GM12878 (cell line): ENCODE measurements around the gene TBC1D10B. TPM values are rescaled to one million over a fixed set of nuclear protein-coding genes. Genes with fewer than 3 reads are reported as not detected.

Source experiments
- ATAC-seq: fragments of 200-7000 bp; cut with Tn5 transposase; 3 replicates; pipeline ENCODE4 v1.9.1; 2020; ENCODE audit warnings: mild to moderate bottlenecking, moderate library complexity
- BruUV-seq: library from RNA; stranded (reverse); fragments of 400-500 nt; replicated peaks from 2 replicates; lab custom pipeline; 2021; lab: Mats Ljungman, UMichigan
- CTCF ChIA-PET: fragments of 300-600 bp; sonication (Branson Sonifier 250); formaldehyde crosslinking; extraction: SDS; loops from one replicate; lab custom pipeline; 2021; ENCODE audit warnings: inconsistent platforms; lab: Yijun Ruan, JAX
- POLR2A ChIA-PET: fragments of 350-600 bp; formaldehyde crosslinking; extraction: SDS; loops from one replicate; lab custom pipeline; 2021; ENCODE audit warnings: inconsistent platforms; lab: Charles Lee
- RAD21 ChIA-PET: fragments of 300-600 bp; sonication (Branson Sonifier 250); formaldehyde crosslinking; loops from one replicate; lab custom pipeline; 2023; ENCODE audit warnings: antibody characterized with exemption; ENCODE audit not compliant: unreplicated experiment; lab: Charles Lee
- SMC1A ChIA-PET: fragments of 300-600 bp; sonication (Branson Sonifier 250); formaldehyde crosslinking; loops from one replicate; lab custom pipeline; 2023; ENCODE audit not compliant: unreplicated experiment, uncharacterized antibody; lab: Charles Lee
- DNase-seq: peaks from one replicate; pipeline ENCODE4 v3.0.0-alpha.2; 2011; ENCODE audit warnings: low read depth, low spot score
- FAIRE-seq: peaks from 3 replicates; lab custom pipeline; 2011; peaks lifted over from hg19 to GRCh38; lab: Jason Lieb, UNC
- H2AFZ ChIP-seq: 2 replicates; pipeline ENCODE4 v1.6.0; 2011; ENCODE audit warnings: low read depth, low read length, control low read depth; ENCODE audit not compliant: control insufficient read depth
- H3K27ac ChIP-seq: 2 replicates; pipeline ENCODE4 v1.5.1; 2011; ENCODE audit warnings: control low read depth; ENCODE audit not compliant: control insufficient read depth, insufficient read depth
- H3K27me3 ChIP-seq, 2 experiments: replicated peaks in 1 of 2; 2 replicates each; pipeline versions ENCODE4 v1.6.0 to v1.6.1; 2011; ENCODE audit warnings: low read length in 1 of 2; ENCODE audit not compliant: control insufficient read depth in 2 of 2, insufficient read depth in 2 of 2
- H3K36me3 ChIP-seq, 2 experiments: 2 replicates each; pipeline ENCODE4 v1.5.1; 2011; ENCODE audit warnings: low read length in 1 of 2; ENCODE audit not compliant: control insufficient read depth in 2 of 2, insufficient read depth in 2 of 2
- H3K4me1 ChIP-seq: 2 replicates; pipeline ENCODE4 v1.6.1; 2011; ENCODE audit warnings: mild to moderate bottlenecking, low read length, moderate library complexity, mixed read lengths; ENCODE audit not compliant: control insufficient read depth, insufficient read depth
- H3K4me2 ChIP-seq: 2 replicates; pipeline ENCODE4 v1.6.0; 2011; ENCODE audit warnings: control low read depth; ENCODE audit not compliant: control insufficient read depth, insufficient read depth
- H3K4me3 ChIP-seq: fragments of 200-600 bp; sonication (generic); 2 replicates; pipeline ENCODE4 v1.5.1; 2016
- H3K79me2 ChIP-seq: 2 replicates; pipeline ENCODE4 v1.6.0; 2011; ENCODE audit warnings: low read length; ENCODE audit not compliant: control insufficient read depth, insufficient read depth
- H3K9ac ChIP-seq: 2 replicates; pipeline ENCODE4 v1.8.0; 2011; ENCODE audit warnings: low read length, control low read depth, mixed read lengths; ENCODE audit not compliant: control insufficient read depth, insufficient read depth
- H3K9me3 ChIP-seq: replicated peaks from 3 replicates; pipeline ENCODE4 v1.5.1; 2011; ENCODE audit warnings: mild to moderate bottlenecking, low read length; ENCODE audit not compliant: control insufficient read depth, insufficient read depth
- H4K20me1 ChIP-seq: 2 replicates; pipeline ENCODE4 v1.6.0; 2011; ENCODE audit not compliant: control insufficient read depth, insufficient read depth
- BHLHE40 ChIP-seq, 2 experiments: fragments of 450-650 bp in 1 of 2; IDR thresholded peaks; 2 replicates each; pipeline ENCODE4 v1.6.1; 2011 to 2017; ENCODE audit warnings: low read depth in 2 of 2, borderline replicate concordance in 1 of 2, improper control_type of control experiment in 1 of 2, low read length in 1 of 2, mild to moderate bottlenecking in 1 of 2
- CUX1 ChIP-seq: IDR thresholded peaks from 2 replicates; pipeline ENCODE4 v1.6.1; 2012; ENCODE audit warnings: improper control_type of control experiment, low read depth, low read length; ENCODE audit not compliant: insufficient replicate concordance
- ESRRA ChIP-seq: IDR thresholded peaks from 2 replicates; pipeline ENCODE4 v1.6.1; 2012; ENCODE audit warnings: mild to moderate bottlenecking, low read length, improper control_type of control experiment
- HSF1 ChIP-seq: fragments of 150-350 bp; IDR thresholded peaks from 2 replicates; pipeline ENCODE4 v1.6.1; 2014; ENCODE audit warnings: mild to moderate bottlenecking, low read depth, low read length
- MTA2 ChIP-seq: fragments of 450-650 bp; IDR thresholded peaks from 2 replicates; pipeline ENCODE4 v1.6.1; 2016; ENCODE audit warnings: low read depth, mild to moderate bottlenecking, moderate library complexity
- NFIC ChIP-seq: IDR thresholded peaks from 2 replicates; pipeline ENCODE4 v1.6.1; 2012; ENCODE audit warnings: low read depth, mild to moderate bottlenecking, inconsistent platforms, low read length, moderate library complexity
- NFXL1 ChIP-seq: fragments of 450-650 bp; IDR thresholded peaks from 2 replicates; pipeline ENCODE4 v1.6.1; 2017; ENCODE audit warnings: antibody characterized with exemption, mild to moderate bottlenecking, borderline replicate concordance
- RELA ChIP-seq: fragments of 450-650 bp; IDR thresholded peaks from 2 replicates; pipeline ENCODE4 v1.8.0; 2014; ENCODE audit warnings: borderline replicate concordance; ENCODE audit not compliant: partially characterized antibody
- SP1 ChIP-seq: IDR thresholded peaks from one replicate; pipeline ENCODE4 v1.6.1; 2011; ENCODE audit warnings: low read depth, low read length
- ZNF207 ChIP-seq: fragments of 450-650 bp; IDR thresholded peaks from 2 replicates; pipeline ENCODE4 v1.6.1; 2014; ENCODE audit warnings: antibody characterized with exemption, mild to moderate bottlenecking, borderline replicate concordance
- ZZZ3 ChIP-seq: IDR thresholded peaks from 2 replicates; pipeline ENCODE4 v1.6.1; 2011; ENCODE audit warnings: low read depth; ENCODE audit not compliant: control insufficient read depth, insufficient read length
- WGBS: methylation state at CpG from one replicate; pipeline ENCODE4 v1.1.6; 2016; ENCODE audit warnings: low lambda C conversion rate; ENCODE audit not compliant: insufficient replicate concordance, insufficient coverage; ENCODE audit errors: missing lambda C conversion rate; 5-methylcytosine and 5-hydroxymethylcytosine counted together
- in situ Hi-C: fragments of 300-500 bp; cut with MboI; formaldehyde crosslinking; loops from 9 replicates; pipeline ENCODE4 v1.14.3; 2018; ENCODE audit warnings: mixed read lengths
- intact Hi-C: fragments of 100-400 bp; cut with micrococcal nuclease; formaldehyde crosslinking; loops from one replicate; pipeline ENCODE4 v1.14.2; 2022; ENCODE audit not compliant: unreplicated experiment
- polyA plus RNA-seq, 11 experiments: library from polyadenylated mRNA; depleted of rRNA in 4 of 11; unstranded in 6 of 11; stranded (reverse) in 5 of 11; fragments of >200 nt; fragmentation: Nextera tagmentation in 4 of 11; fragmentation: Illumina TruSeq in 1 of 11; extraction: Ambion mirVana in 4 of 11; extraction: Trizol in 1 of 11; gene quantifications; 1 replicate in 1 of 11; 2 replicates in 10 of 11; pipeline versions ENCODE4 v1.2.1 to v1.2.3, GENCODE V29; 2011 to 2016; ENCODE audit warnings: inconsistent platforms in 2 of 11, missing spikeins in 2 of 11, low read depth in 1 of 11
- total RNA-seq, 4 experiments: library from RNA; depleted of rRNA in 3 of 4; stranded (reverse); fragments of >200 nt in 3 of 4; fragmentation: Illumina TruSeq in 1 of 4; extraction: Trizol in 1 of 4; gene quantifications; 2 replicates each; pipeline versions ENCODE4 v1.2.1 to v1.2.3, GENCODE V29; 2013 to 2021

TBC1D10B gene
- total and polyA plus RNA-seq, 10 of the 15 experiments (the other 5 are each of a cell fraction or from before 2014, with no cell fraction given), result 2.2 to 51.2 (median 11.6) TPM

GRCh38 chr16:30407804-30408534, 37.7 kb upstream of the TBC1D10B start (continued):
- no peak for TF ChIP-seq ZZZ3
- TF ChIP-seq RELA, result no peak
- TF ChIP-seq NFXL1, result no peak

GRCh38 chr16:30407102-30407803, 37.0 kb upstream of the TBC1D10B start, which contains the start of gene ZNF771:
TSS of gene ZNF771 (plus strand) at chr16:30407606. CDS start at chr16:30408054, 448 bp downstream.
- no peaks in the 10 kb centered on the region for H3K9me3 ChIP-seq
- WGBS, result 0% methylated on average over 41 of the region's 65 CpGs
- no peak within 1 kb of the TSS for H3K27ac ChIP-seq
- H3K4me2 ChIP-seq, result peak within 1 kb of the TSS; percentile 67
- in situ Hi-C loops, result loop anchor here (5.0 kb wide), 1 partner anchor 315 kb away; the partner anchor contains the start of gene TBX6
- H3K4me3 ChIP-seq, result peak within 1 kb of the TSS; percentile 83
- peak within 1 kb of the TSS; percentile 13; the same call in 1 of the 2 replicates for H3K9ac ChIP-seq
- BruUV-seq, result no TSS peak
- no peaks in the 10 kb centered on the region; the same call in 1 of the 2 replicates for H3K79me2 ChIP-seq
- SMC1A ChIA-PET, result interaction anchor here (0.6 to 3.8 kb wide), 8 partner anchors 12 to 315 kb away, joined by 3 to 18 read pairs (median 8); partner anchors contain the start of genes DCTPP1, SEPTIN1, TBX6 and ZNF48
- intact Hi-C loops, result loop anchor here (5.0 kb wide), 1 partner anchor 315 kb away; the partner anchor contains the start of gene TBX6
- peak within 1 kb of the TSS; percentile 55 for H2AFZ ChIP-seq
- RAD21 ChIA-PET, result interaction anchor here (0.5 to 4.4 kb wide), 13 partner anchors 11 to 375 kb away, joined by 3 to 33 read pairs (median 4); partner anchors contain the start of genes DCTPP1, SEPTIN1, TBC1D10B and TBX6
- H3K27me3 ChIP-seq, result no peaks in the 10 kb centered on the region; a peak in 1 of 4 replicates
- no peaks in the 10 kb centered on the region for H4K20me1 ChIP-seq
- peaks cover 0 to 2% of the 10 kb centered on the region in 2 experiments; a peak in 1 of 4 replicates for H3K36me3 ChIP-seq
- ATAC-seq (peak; percentile 93), FAIRE-seq (no peak), DNase-seq (no peak)
- CTCF ChIA-PET, result interaction anchor here (0.6 to 8.1 kb wide), 17 partner anchors 8 to 315 kb away, joined by 3 to 70 read pairs (median 4); partner anchors contain the start of genes CD2BP2, DCTPP1, SEPTIN1 and TBC1D10B
- POLR2A ChIA-PET, result interaction anchor here (0.6 to 2.4 kb wide), 8 partner anchors 8 to 315 kb away, joined by 3 to 12 read pairs (median 4); partner anchors contain the start of genes SEPTIN1, TBX6 and ZNF48
- H3K4me1 ChIP-seq, result peaks cover 14% of the 10 kb centered on the region
- TF ChIP-seq CUX1, result no peak
- peak; percentile 67 for TF ChIP-seq SP1
- TF ChIP-seq HSF1, result no peak
- TF ChIP-seq ESRRA, result no peak
- peak; percentile 50 to 89; a peak in 3 of 4 replicates for TF ChIP-seq BHLHE40 (IDR thresholded peaks at IDR 0.05; ENCODE audit: borderline replicate concordance in 1 of 2, low read depth in 2 of 2, low read length in 1 of 2)
- no peak for TF ChIP-seq ZNF207
- TF ChIP-seq NFIC, result no peak
- TF ChIP-seq MTA2, result no peak
